GM12891 (cell line): ENCODE data around the gene VPS13D.

Source experiments
- PAX5 ChIP-seq: IDR thresholded peaks from 2 replicates; pipeline ENCODE4 v1.6.1; 2011; ENCODE audit warnings: low read length, moderate library complexity, mild to moderate bottlenecking; ENCODE audit not compliant: insufficient read depth, severe bottlenecking
- POLR2A ChIP-seq: IDR thresholded peaks from 2 replicates; pipeline ENCODE4 v1.6.1; 2011; ENCODE audit warnings: low read depth, low read length, control low read depth
- POLR2AphosphoS5 ChIP-seq: IDR thresholded peaks from 2 replicates; pipeline ENCODE4 v1.6.1; 2011; ENCODE audit warnings: low read depth, low read length, control low read depth
- POU2F2 ChIP-seq: IDR thresholded peaks from 2 replicates; pipeline ENCODE4 v1.6.1; 2011; ENCODE audit warnings: low read depth, mild to moderate bottlenecking, control low read depth, low read length, moderate library complexity
- TAF1 ChIP-seq: IDR thresholded peaks from 2 replicates; pipeline ENCODE4 v1.6.1; 2011; ENCODE audit warnings: low read depth, low read length, control low read depth

DNA sequence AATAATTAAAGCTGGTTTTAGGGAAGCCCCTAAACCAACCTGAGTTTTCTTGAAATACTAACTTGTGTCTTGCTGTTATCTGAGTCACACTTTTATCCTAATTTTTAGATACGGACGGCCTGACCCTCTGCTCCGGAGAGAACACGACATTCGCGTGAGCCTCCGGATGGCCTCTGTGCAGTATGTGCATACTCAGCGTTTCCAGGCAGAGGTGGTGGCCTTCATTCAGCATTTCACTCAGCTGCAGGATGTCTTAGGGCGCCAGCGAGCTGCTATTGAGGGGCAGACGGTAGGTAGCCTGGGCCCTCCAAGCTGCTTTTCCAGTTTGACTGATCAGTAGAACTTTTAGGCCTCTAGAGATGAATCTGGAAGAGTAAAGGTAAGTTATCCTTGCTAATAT, 63.6 kb downstream of the VPS13D start:
- TF ChIP-seq POLR2A: no peak
- no peak for TF ChIP-seq POLR2AphosphoS5
- TF ChIP-seq TAF1: no peak
- no peak for TF ChIP-seq POU2F2
- TF ChIP-seq PAX5: no peak
